ACHN (cell line): ENCODE results near the gene GBP2.

Experiments
- DNase-seq: peaks from one replicate; pipeline ENCODE4 v3.0.0-alpha.2; 2015
- in situ Hi-C: cut with HindIII; loops from 2 replicates; pipeline ENCODE4 v1.10.0; 2017; ENCODE audit warnings: low sequenced_read_pairs, low pct_ligation_motif_present, low pct_unique_long_range_greater_than_20kb

GBP2 gene, protein sequence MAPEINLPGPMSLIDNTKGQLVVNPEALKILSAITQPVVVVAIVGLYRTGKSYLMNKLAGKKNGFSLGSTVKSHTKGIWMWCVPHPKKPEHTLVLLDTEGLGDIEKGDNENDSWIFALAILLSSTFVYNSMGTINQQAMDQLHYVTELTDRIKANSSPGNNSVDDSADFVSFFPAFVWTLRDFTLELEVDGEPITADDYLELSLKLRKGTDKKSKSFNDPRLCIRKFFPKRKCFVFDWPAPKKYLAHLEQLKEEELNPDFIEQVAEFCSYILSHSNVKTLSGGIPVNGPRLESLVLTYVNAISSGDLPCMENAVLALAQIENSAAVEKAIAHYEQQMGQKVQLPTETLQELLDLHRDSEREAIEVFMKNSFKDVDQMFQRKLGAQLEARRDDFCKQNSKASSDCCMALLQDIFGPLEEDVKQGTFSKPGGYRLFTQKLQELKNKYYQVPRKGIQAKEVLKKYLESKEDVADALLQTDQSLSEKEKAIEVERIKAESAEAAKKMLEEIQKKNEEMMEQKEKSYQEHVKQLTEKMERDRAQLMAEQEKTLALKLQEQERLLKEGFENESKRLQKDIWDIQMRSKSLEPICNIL

DNA sequence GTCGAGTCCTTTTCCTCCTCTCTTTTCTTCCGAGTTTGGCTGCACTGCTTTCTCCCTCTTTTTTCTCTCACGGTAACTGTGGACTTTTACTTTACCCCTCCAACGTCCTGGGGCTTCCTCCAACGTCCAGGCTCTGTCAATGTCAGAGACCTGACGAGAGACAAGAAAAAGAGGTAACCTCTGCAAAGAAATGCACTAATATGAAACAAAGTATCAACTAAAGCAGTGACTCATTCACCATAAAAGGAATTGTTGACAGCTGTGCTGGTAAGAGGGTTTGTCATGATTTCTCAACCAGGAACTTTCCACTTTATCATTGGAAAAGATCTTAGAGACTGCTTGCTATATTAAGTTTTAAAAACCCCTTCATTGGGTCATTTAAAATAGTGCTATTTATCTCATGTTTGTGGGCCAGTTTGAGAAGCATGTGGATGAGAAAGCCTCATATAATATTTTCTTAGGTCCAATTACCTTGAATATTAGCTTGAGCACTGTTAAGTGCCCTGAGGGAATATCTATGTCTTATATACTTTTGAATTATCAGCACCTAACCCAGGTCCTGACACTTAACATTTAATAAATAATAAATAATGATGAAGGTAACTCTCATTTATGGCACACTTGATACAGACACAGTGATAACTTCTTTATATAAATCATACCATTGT, at the start of gene GBP2:
TSS of gene GBP2 (minus strand) at position 202 of the 668 bp plus-strand sequence. CDS start 4,148 bp downstream, outside the sequence.
- in situ Hi-C loops: no loop called here

DNA sequence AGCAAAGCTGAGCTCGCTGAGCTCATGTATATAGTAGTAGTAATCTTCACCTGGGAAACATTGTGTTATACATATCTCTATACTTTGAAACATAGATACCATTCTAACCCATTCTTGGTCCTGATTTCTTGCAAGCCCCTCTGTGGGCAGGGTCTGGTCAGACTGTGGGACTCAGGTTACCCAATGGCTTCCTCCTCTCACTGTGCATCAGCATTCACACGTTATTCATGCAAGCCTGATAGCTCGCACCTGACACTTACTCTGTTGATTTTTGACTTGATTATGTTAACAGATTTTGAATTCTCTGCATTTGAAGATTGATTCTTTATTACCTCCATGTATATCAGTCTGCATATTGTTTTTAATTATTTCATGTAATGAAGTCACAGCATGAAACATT, 48.6 kb upstream of the GBP2 start:
- in situ Hi-C loops: no loop called here
- no peak for DNase-seq

More for the DNA sequence above, at the start of gene GBP2:
- DNase-seq: peak; percentile 59

DNA sequence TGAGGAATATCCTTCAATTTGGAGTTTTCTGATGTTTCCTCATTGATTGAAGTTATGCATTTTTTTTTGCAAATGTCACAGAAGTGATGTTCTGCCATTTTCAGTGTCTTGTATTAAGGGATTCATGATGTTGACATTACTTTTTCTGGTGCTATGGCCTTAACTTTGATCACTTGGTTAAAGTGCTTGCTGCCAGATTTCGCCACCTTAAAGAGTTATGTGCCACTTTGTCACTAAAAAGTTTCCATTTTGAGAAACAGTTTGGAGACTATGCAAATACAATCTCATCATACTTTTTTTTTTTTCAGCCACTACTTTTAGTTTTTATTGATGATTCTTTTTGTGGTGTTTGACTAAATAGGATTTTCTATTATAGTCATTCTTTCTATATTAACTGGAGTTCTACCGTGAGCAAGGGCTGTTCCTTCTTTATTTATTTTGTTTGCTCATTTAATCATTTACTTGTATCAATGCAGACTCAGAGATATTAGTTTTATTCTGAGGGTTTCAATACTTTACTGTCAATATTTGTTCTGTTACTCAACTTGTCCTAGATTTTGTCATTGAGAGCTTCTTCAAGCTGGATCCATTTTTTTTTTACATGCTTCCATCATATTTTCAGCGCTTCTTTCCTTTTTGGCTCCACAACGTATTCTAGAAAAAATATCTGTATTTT, 46.7 kb upstream of the GBP2 start:
- in situ Hi-C loops: no loop called here

DNA sequence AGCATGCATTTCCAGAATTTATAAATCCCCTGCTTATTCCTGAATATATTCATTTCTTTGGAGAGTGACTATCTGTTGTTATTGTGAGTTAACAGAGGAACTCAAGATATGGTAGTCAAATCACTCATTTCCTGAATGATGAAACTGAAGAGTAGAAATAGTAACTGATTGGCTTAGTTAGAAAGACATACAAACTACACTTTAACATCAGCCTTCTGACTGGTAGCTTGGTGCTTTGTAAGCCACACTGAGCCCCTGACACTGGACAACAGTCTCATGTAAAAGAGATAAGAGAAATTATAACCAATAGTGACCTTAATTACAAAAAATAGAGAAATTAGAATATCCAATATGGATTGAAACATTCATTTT, 45.1 kb upstream of the GBP2 start:
- DNase-seq: no peak
- in situ Hi-C loops: no loop called here

More for the DNA sequence above, 46.7 kb upstream of the GBP2 start:
- DNase-seq: no peak

DNA sequence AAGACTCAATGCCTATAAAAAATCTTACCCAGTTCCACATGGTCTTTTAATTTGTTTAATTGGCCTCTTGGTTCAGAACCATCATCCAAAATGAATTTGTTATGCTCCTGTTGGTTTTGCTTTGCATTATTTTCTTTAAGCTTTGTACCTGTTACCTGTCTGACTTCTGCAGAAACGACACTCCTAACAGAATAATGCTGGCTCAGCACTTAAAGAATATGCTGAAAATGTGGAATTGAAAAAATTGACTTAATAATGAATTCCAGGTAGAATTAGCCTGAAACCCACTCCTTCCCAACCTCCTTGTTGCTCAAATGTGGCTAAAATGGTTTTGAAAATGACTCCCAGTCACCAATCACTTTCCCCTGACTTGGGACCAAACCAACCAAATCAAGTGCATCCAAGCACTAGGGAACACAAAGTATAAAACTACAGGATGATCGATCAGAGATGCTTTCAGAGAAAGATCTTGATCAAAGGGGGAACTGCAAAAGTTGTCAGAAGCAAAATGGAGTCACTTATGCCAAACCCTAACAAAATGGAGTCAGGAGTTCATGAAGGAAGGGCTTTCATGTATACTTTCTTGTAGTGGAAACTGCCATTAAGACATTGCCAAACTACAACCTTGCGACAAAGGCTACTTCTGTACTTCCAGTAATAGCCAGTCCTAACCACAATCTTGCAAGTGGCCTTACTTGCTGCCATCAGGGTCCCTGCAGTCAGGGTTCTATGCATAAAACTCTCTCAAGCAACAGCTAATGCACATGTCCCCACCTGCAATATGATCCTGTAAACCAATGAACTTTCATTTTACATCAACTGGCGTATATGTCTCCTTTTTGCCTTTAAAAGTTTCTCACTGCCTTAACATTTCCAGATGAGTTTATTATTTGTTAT, 44.5 kb upstream of the GBP2 start:
- in situ Hi-C loops: no loop called here
- no peak for DNase-seq

DNA sequence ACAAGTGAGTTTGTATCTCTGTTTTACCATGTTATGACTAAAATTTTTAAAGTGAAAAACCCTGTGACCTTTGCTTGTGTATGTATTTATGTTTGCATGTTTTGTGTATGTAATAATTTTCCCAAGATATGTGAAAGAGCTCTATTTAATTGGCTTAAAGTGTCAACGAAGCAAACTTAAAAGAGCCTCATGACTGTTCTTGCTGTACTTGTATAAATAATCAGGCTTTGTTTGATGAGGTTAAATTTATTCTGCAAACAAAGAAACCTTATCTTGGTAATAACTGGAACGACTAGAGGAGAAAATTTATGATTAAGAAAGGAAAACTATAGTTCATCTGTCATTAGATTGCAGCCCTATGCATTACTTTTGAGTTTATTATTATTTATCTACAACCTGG, 43.3 kb upstream of the GBP2 start:
- no peak for DNase-seq
- in situ Hi-C loops: no loop called here

DNA sequence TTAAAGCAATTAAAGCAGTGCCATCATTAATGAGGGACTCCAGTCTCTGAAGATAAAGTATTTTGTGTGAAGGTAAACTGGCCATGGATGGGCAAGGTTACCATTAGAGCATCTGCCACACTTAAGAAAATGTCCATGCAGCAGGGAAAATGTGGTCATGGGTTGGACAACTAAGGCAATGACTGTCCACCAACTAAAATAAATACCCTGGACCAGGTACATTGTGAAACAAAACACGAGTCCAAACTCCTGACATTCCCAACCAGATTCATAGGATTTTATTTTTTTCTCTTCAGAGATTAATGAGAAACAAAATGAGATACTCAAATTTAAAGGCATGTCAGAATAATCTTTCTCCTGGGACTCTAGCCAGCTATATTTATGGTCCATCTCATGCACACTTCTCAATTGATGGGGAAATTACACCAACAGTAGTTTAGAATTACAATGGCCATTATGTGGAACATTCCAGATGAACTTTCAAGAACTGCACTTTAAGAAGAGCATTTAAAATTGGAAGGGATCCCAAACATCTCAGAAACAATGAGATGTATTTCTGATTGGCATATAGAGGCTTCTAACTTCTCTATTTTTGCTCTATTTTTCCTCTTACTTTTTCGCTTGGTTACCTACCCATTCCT, 41.8 kb upstream of the GBP2 start:
- in situ Hi-C loops: no loop called here
- DNase-seq: no peak

DNA sequence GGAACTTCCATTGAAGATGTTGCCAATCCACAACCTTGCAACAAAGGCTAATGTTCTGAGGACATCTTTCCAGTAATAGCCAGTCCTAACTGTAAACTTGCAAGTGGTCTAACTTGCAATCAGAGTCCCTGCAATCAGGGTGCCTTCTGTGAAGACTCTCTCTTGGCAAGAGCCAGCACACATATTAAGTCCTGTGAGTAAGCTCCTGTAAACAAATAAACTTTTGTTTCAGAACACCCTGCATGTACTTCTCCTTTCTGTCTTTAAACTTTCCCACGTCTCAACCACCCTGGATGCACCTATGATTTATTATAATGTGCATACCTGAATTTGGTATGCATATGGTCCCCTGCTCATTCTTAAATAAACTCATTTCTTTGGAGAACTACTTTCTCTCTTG, 40.8 kb upstream of the GBP2 start:
- in situ Hi-C loops: no loop called here
- no peak for DNase-seq

DNA sequence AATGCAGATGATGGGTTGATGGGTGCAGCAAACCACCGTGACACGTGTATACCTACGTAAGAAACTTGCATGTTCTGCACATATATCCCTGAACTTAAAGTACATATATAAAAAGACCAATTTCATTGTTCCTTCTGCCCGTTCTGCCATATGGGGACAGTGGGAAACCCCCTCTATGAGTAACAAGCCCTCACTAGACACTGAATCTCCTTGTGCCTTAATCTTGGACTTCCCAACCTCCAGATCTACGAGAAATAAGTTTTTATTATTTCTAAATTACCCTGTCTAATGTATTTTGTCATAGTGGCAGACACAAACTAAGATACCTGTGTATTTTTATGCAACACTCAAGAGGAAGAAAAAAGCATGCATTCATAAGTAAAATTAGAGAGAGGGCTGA, 39.9 kb upstream of the GBP2 start:
- no peak for DNase-seq
- in situ Hi-C loops: no loop called here

DNA sequence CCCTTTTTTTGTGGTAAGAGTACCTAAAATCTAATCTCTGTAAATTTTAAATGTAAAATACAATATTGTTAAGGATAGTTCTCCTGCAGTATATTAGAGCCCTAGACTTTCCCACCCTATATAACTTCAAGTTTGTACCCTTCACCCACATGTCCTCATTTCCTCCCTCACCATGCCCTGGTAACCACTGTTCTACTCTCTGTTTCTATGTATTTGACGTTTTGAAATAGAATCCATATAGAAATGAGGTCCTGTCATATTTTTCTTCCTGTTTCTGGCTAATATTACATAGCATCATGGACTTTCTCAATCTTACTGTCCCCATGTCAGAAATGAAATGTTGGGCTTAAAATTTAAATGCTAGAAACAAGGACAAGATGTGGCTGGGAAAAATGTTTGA, 25.1 kb upstream of the GBP2 start:
- DNase-seq: no peak
- in situ Hi-C loops: no loop called here

DNA sequence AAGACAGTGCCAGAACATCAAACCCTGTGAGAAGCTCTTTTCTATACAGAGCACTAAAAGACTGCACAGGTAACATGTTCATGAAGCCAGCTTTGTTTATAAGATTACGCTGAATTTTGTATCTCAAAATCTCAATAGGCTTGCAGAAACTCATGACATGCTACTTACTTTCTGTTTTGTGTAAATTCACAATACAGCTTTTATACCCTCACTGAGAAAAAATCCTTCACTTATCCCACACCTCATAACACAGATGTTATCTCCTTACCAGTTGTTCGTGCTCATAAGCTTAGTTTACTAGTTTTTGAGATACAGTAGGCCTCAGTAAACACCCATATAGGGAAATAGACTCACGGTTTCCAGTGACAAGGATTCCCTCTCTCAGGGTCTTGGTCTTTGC, 24.1 kb upstream of the GBP2 start:
- DNase-seq: no peak
- in situ Hi-C loops: no loop called here

DNA sequence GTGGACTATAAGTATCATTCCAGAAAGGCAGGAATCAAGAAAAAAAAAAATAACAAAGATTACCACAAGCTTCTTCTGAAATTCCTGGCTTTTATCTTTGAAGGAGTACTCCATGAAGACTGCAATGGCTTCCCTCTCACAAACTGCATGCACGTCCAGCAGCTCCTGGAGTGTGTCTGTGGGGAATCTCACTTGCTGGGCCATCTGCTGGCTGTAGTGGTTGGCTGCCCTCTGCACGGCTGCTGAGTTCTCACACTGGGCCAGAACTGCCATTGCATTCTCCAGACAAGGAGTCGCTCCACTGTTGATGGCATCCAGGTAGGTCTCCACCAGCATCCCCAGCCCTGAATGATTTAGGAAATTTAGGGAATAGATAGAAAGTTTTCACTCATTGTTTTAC, 23.3 kb upstream of the GBP2 start:
- DNase-seq: peak; percentile 37
- in situ Hi-C loops: no loop called here

DNA sequence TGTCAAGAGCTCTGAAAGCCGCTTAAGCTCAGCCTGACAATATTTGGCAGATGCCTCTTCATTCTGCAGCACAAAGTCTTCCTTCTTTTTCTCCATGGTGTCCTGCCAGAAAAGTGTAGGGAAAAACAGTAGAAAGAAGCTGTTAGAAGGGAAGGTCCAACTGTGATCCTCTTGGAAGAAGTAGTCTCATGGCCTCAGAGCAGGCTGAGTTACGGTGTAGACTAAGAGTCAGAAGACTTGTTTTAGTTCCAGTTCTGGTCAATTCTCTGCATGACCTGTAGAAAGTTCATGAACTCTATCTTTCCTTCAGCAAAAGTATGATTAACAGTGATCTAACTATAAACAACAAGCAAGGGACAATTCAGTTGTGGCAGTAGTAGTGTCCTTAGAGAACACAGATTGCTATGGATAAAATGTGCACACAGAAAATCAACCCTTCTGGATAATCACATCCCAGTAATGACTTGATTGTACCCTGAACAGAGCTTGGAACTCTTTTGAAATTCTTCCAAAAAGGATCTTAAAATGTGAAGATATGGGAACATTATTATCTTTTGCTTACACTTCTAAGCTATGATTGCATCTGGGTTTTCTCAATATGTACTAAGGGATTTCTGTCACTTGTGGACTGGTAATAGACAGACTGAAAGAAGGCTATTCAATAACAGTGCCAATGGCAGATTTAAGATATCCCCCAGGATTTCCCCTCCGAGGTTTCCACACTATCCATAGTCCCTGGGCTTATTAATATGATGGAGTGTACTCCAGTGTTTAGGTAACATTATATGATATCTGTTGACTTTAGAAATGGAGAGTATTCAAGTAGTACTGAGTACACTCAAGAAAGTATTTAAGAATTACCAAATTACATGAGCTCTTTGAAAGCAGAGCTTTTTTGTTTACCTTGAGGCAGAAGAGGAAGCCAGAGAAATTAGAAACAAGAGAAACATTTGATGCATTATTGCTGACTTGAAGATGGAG, 22.1 kb upstream of the GBP2 start:
- in situ Hi-C loops: no loop called here

DNA sequence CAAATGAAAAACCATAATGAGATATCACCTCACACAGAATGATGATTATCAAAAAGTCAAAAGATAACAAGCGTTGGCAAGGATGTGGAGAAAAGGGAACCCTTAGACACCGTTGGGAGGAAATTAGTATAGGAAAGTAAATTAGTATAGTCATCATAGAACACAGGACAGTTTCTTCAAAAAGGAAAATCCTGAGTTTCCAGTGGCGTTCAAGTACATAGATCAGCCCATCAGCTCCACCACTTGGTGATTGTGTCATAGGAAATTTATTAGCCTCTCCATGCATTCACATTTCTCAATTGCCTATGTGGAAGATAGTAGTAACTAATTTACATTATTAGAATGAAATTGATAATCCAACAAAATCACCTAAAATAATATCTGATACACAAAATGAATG, 20.8 kb upstream of the GBP2 start:
- no peak for DNase-seq

More for the DNA sequence above, 22.1 kb upstream of the GBP2 start:
- DNase-seq: no peak

DNA sequence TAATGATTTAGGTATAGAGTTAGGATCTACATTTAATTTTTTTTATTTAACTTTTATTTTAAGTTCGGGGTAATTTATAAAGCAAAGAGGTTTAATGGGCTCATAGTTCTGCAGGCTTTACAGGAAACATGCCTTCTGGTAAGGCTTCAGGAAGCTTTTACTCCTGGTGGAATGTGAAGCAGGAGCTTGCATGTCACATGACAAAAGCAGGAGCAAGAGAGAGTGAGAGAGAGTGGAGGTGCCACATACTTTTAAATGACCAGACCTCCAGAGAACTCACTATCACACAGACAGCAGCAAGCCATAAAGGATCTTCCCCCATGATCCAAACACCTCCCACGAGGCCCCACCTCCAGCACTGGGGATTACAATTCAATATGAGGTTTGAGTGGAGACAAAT, 17.6 kb upstream of the GBP2 start:
- no peak for DNase-seq
- in situ Hi-C loops: no loop called here

More for the DNA sequence above, 20.8 kb upstream of the GBP2 start:
- in situ Hi-C loops: no loop called here

DNA sequence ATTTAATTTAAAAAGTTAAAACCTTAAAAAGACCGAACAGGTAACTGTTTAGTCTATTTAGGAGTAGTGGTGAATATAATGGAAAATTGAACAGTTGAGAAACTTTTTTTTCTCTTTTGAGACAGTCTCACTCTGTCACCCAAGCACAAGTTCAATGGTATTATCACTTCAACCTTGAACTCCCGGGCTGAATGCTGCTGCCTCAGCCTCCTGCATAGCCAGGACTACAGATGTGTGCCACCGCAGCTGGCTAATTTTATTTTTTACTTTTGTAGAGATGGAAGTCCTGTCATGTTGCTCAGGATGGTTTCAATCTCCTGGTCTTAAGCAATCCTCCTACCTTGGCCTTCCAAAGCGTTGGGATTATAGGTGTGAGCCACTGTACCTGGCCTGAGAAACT, 16.2 kb upstream of the GBP2 start:
- in situ Hi-C loops: no loop called here
- DNase-seq: no peak

DNA sequence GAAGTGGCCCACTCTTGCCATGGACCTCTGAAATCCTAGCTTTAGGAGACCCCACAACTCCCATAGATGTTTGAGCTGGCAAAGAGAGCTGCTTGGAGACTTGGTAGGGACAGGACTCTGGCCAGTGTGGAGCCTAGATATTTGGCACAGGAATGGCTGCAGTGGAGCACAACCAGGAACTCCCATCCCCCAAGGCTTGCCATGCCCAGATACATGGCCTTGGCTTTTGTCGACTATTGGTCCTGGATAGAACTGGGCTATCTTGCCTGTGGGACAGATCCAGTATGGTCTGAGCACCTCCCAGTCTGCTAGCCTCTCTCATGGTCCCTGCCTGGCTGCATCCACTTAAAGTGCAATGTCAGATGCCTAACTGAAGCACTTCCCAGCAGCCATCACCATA, 7.8 kb upstream of the GBP2 start:
- in situ Hi-C loops: no loop called here
- DNase-seq: no peak
